H9 (cell line): Measurements from ENCODE around the gene BRMS1L. TPM values are rescaled to one million over a fixed set of nuclear protein-coding genes. Genes with fewer than 3 reads are reported as not detected.

ENCODE experiments used
- DNase-seq: peaks from one replicate; pipeline ENCODE4 v3.0.0-alpha.2; 2017
- H2AFZ ChIP-seq: one replicate; pipeline ENCODE4 v1.6.1; 2013; ENCODE audit warnings: mild to moderate bottlenecking, low read length, control low read depth, moderate library complexity
- H2AK5ac ChIP-seq: 2 replicates; pipeline ENCODE4 v1.6.1; 2013; ENCODE audit warnings: low read length, control low read depth, mixed read lengths; ENCODE audit not compliant: insufficient read length
- H2BK120ac ChIP-seq: one replicate; pipeline ENCODE4 v1.6.1; 2013; ENCODE audit warnings: low read depth, mild to moderate bottlenecking, low read length, control low read depth, inconsistent platforms; ENCODE audit not compliant: poor library complexity, severe bottlenecking
- H2BK12ac ChIP-seq: 2 replicates; pipeline ENCODE4 v1.6.1; 2013; ENCODE audit warnings: low read length, control low read depth, mixed read lengths, low read depth; ENCODE audit not compliant: insufficient read length
- H2BK15ac ChIP-seq: 2 replicates; pipeline ENCODE4 v1.6.1; 2013; ENCODE audit warnings: low read depth, low read length, control low read depth
- H2BK20ac ChIP-seq: one replicate; pipeline ENCODE4 v1.6.1; 2013; ENCODE audit warnings: low read depth, mild to moderate bottlenecking, low read length, control low read depth, inconsistent platforms; ENCODE audit not compliant: poor library complexity, severe bottlenecking
- H2BK5ac ChIP-seq: 2 replicates; pipeline ENCODE4 v1.6.1; 2013; ENCODE audit warnings: low read length, control low read depth, mixed read lengths; ENCODE audit not compliant: insufficient read length
- H3K14ac ChIP-seq: 2 replicates; pipeline ENCODE4 v1.6.1; 2013; ENCODE audit warnings: low read length, control low read depth; ENCODE audit not compliant: insufficient read depth
- H3K18ac ChIP-seq: 2 replicates; pipeline ENCODE4 v1.6.1; 2013; ENCODE audit warnings: low read depth, mild to moderate bottlenecking, mixed read lengths, low read length, control low read depth; ENCODE audit not compliant: insufficient read length
- H3K23ac ChIP-seq: 2 replicates; pipeline ENCODE4 v1.6.1; 2013; ENCODE audit warnings: low read length, control low read depth, mixed read lengths, low read depth; ENCODE audit not compliant: insufficient read length
- H3K23me2 ChIP-seq: 2 replicates; pipeline ENCODE4 v1.6.1; 2013; ENCODE audit warnings: low read depth, mild to moderate bottlenecking, mixed read lengths, low read length, control low read depth; ENCODE audit not compliant: insufficient read length, poor library complexity, severe bottlenecking
- H3K27ac ChIP-seq: 2 replicates; pipeline ENCODE4 v1.5.1; 2013; ENCODE audit warnings: low read length, control low read depth, mixed read lengths, low read depth; ENCODE audit not compliant: insufficient read length
- H3K27me3 ChIP-seq: 2 replicates; pipeline ENCODE4 v1.6.1; 2013; ENCODE audit warnings: low read length, control low read depth, inconsistent platforms; ENCODE audit not compliant: insufficient read depth
- H3K4ac ChIP-seq: 2 replicates; pipeline ENCODE4 v1.6.1; 2013; ENCODE audit warnings: low read depth, mild to moderate bottlenecking, control low read depth, inconsistent platforms, low read length, moderate library complexity
- H3K4me1 ChIP-seq: 2 replicates; pipeline ENCODE4 v1.6.1; 2013; ENCODE audit warnings: low read length, control low read depth, inconsistent platforms; ENCODE audit not compliant: insufficient read depth
- H3K4me2 ChIP-seq: 2 replicates; pipeline ENCODE4 v1.6.1; 2013; ENCODE audit warnings: low read length, control low read depth, mixed read lengths; ENCODE audit not compliant: insufficient read length, insufficient read depth
- H3K56ac ChIP-seq: 2 replicates; pipeline ENCODE4 v1.6.1; 2013; ENCODE audit warnings: low read depth, mild to moderate bottlenecking, mixed read lengths, low read length, control low read depth; ENCODE audit not compliant: insufficient read length
- H3K79me1 ChIP-seq: 2 replicates; pipeline ENCODE4 v1.6.1; 2013; ENCODE audit warnings: low read depth, mild to moderate bottlenecking, moderate library complexity, low read length, control low read depth, inconsistent platforms; ENCODE audit not compliant: insufficient read depth, poor library complexity, severe bottlenecking
- H3K79me2 ChIP-seq: 2 replicates; pipeline ENCODE4 v1.6.1; 2013; ENCODE audit warnings: low read length, control low read depth, inconsistent platforms; ENCODE audit not compliant: insufficient read depth
- H3K9ac ChIP-seq: 2 replicates; pipeline ENCODE4 v1.6.1; 2013; ENCODE audit warnings: low read length, control low read depth, mixed read lengths; ENCODE audit not compliant: insufficient read length; ENCODE audit errors: extremely low read depth
- H3K9me3 ChIP-seq: one replicate; pipeline ENCODE4 v1.6.1; 2013; ENCODE audit warnings: low read depth, low read length, inconsistent platforms; ENCODE audit not compliant: control insufficient read depth
- H3T11ph ChIP-seq: one replicate; pipeline ENCODE4 v1.6.1; 2013; ENCODE audit warnings: mild to moderate bottlenecking, low read length, control low read depth, inconsistent platforms
- H4K20me1 ChIP-seq: one replicate; pipeline ENCODE4 v1.6.1; 2013; ENCODE audit not compliant: control insufficient read depth, insufficient read length, insufficient read depth
- H4K5ac ChIP-seq: 2 replicates; pipeline ENCODE4 v1.6.1; 2013; ENCODE audit warnings: low read depth, mild to moderate bottlenecking, mixed read lengths, low read length, control low read depth; ENCODE audit not compliant: insufficient read length
- H4K8ac ChIP-seq: replicated peaks from 2 replicates; pipeline ENCODE4 v1.6.1; 2013; ENCODE audit warnings: low read length, control low read depth, mixed read lengths, low read depth; ENCODE audit not compliant: insufficient read length
- H4K91ac ChIP-seq: 2 replicates; pipeline ENCODE4 v1.6.1; 2013; ENCODE audit warnings: low read depth, mild to moderate bottlenecking, moderate library complexity, mixed read lengths, low read length, control low read depth; ENCODE audit not compliant: insufficient read length
- H3K27ac Mint-ChIP-seq, 3 experiments: 2 replicates in 2 of 3; 3 replicates in 1 of 3; pipeline ENCODE4 v1.8.0; 2020 to 2021; ENCODE audit warnings: mixed read lengths in 3 of 3, mild to moderate bottlenecking in 1 of 3, moderate library complexity in 1 of 3
- H3K27me3 Mint-ChIP-seq: 2 replicates; pipeline ENCODE4 v1.8.0; 2021; ENCODE audit warnings: low read depth, mild to moderate bottlenecking, moderate library complexity, mixed read lengths
- H3K36me3 Mint-ChIP-seq, 3 experiments: 2 replicates in 2 of 3; 3 replicates in 1 of 3; pipeline ENCODE4 v1.8.0; 2020 to 2021; ENCODE audit warnings: low read depth in 3 of 3, mixed read lengths in 3 of 3; ENCODE audit not compliant: insufficient read depth in 1 of 3
- H3K4me1 Mint-ChIP-seq, 2 experiments: 2 replicates each; pipeline ENCODE4 v1.8.0; 2020; ENCODE audit warnings: mixed read lengths in 2 of 2
- H3K4me3 Mint-ChIP-seq, 2 experiments: 2 replicates in 1 of 2; 3 replicates in 1 of 2; pipeline ENCODE4 v1.8.0; 2020 to 2021; ENCODE audit warnings: mild to moderate bottlenecking in 2 of 2, mixed read lengths in 2 of 2, moderate library complexity in 1 of 2
- H3K9me3 Mint-ChIP-seq, 2 experiments: 2 replicates in 1 of 2; 3 replicates in 1 of 2; pipeline ENCODE4 v1.8.0; 2020; ENCODE audit warnings: mild to moderate bottlenecking in 2 of 2, mixed read lengths in 2 of 2, moderate library complexity in 1 of 2
- CTCF ChIP-seq: fragments of 200-600 bp; sonication (generic); conservative IDR thresholded peaks from 3 replicates; pipeline ENCODE4 v1.8.0; 2021; ENCODE audit warnings: antibody characterized with exemption, mild to moderate bottlenecking
- WGBS: extraction: QIAGEN DNeasy Blood & Tissue Kit; methylation state at CpG from one replicate; pipeline ENCODE4 v1.1.7; 2013; ENCODE audit warnings: missing lambda C conversion rate, low lambda C conversion rate, mixed read lengths; ENCODE audit not compliant: insufficient read length; ENCODE audit errors: extremely low coverage; 5-methylcytosine and 5-hydroxymethylcytosine counted together
- total RNA-seq: library from RNA; stranded (reverse); gene quantifications from 2 replicates; pipeline ENCODE4 v1.2.1, GENCODE V29; 2021

BRMS1L gene
- total RNA-seq, 1 experiment from 2014 or later: 12.9 TPM

DNA sequence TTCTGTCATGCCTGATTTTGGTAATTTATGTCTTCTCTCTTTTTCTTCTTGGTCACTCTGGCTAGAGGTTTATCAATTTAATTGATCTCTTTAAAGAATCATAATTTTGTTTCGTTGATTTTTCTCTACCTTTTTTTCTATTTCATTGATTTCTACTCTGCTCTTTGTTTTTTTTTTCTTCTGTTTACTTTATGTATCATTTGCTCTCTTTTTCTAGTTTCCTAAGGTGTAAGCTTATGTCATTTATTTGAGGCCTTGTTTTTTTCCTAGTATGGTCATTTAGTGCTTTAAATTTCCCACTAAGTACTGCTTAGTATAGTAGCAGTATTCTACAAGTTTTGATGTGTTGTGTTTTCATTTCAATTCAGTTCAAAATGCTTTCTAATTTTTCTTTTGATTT is 89.6 kb downstream of the BRMS1L start:
- no peak overlapping the region for H4K91ac ChIP-seq
- H3T11ph ChIP-seq: no peak overlapping the region
- no peak overlapping the region for H2BK15ac ChIP-seq
- no peak overlapping the region for H3K23ac ChIP-seq
- no peak overlapping the region for H2AFZ ChIP-seq
- H4K20me1 ChIP-seq: no peaks in the 10 kb centered on the region
- Mint-ChIP-seq H3K36me3 (no peaks in the 10 kb centered on the region), H3K27ac (0 out of 7 replicates have a peak overlapping the region, but pooled peaks of 1 of the 3 experiments have one; percentile 11), H3K27me3 (no peaks in the 10 kb centered on the region), H3K9me3 (peaks cover 3 to 6% of the 10 kb centered on the region in 2 experiments; a peak in 4 of 5 replicates), H3K4me1 (no peaks in the 10 kb centered on the region), H3K4me3 (no peak overlapping the region)
- no peak overlapping the region for H3K18ac ChIP-seq
- H3K4me1 ChIP-seq: no peaks in the 10 kb centered on the region
- H3K79me2 ChIP-seq: no peaks in the 10 kb centered on the region
- H3K27ac ChIP-seq: no peak overlapping the region
- no peak overlapping the region for H2AK5ac ChIP-seq
- no peak for DNase-seq
- no peak overlapping the region for H4K8ac ChIP-seq
- H3K9me3 ChIP-seq: no peaks in the 10 kb centered on the region
- no peak overlapping the region for H2BK20ac ChIP-seq
- H3K79me1 ChIP-seq: no peaks in the 10 kb centered on the region
- H3K4me2 ChIP-seq: no peak overlapping the region
- H3K14ac ChIP-seq: no peak overlapping the region
- no peak overlapping the region for H2BK120ac ChIP-seq
- WGBS: no CpG with 5 or more reads among the region's 1 CpG
- no peak overlapping the region for H4K5ac ChIP-seq
- no peak overlapping the region for H3K9ac ChIP-seq
- no peaks in the 10 kb centered on the region for H3K23me2 ChIP-seq
- H3K56ac ChIP-seq: no peak overlapping the region
- no peak for TF ChIP-seq CTCF
- no peaks in the 10 kb centered on the region for H3K27me3 ChIP-seq
- no peak overlapping the region for H2BK5ac ChIP-seq
- H2BK12ac ChIP-seq: no peak overlapping the region
- H3K4ac ChIP-seq: no peak overlapping the region

Other genes starting within 250 kb of the BRMS1L start
- 25.8 and 29.8 TPM in 2 replicates for gene RALGAPA1, start 17.0 kb upstream of the BRMS1L start, total RNA-seq